BJ (cell line): Measurements from ENCODE around the gene UROC1. TPM values are rescaled to one million over a fixed set of nuclear protein-coding genes. Genes with fewer than 3 reads are reported as not detected.

Source experiments
- CTCF ChIA-PET: fragments of 350-600 bp; formaldehyde crosslinking; extraction: SDS; loops from one replicate; lab custom pipeline; 2021; ENCODE audit warnings: antibody characterized with exemption, inconsistent platforms; lab: Yijun Ruan, JAX
- POLR2A ChIA-PET: fragments of 300-600 bp; sonication (Branson Sonifier 250); formaldehyde crosslinking; extraction: SDS; loops from one replicate; lab custom pipeline; 2021; ENCODE audit warnings: antibody characterized with exemption; lab: Charles Lee
- DNase-seq: peaks from one replicate; pipeline ENCODE4 v3.0.0-alpha.2; 2011; ENCODE audit warnings: low read depth
- H3K27me3 ChIP-seq: 2 replicates; pipeline ENCODE4 v1.6.0; 2011; ENCODE audit warnings: low read length; ENCODE audit not compliant: control insufficient read depth, insufficient read depth
- H3K36me3 ChIP-seq: 2 replicates; pipeline ENCODE4 v1.5.1; 2011; ENCODE audit warnings: low read length; ENCODE audit not compliant: control insufficient read depth, insufficient read depth
- H3K4me3 ChIP-seq: 2 replicates; pipeline ENCODE4 v1.5.1; 2011; ENCODE audit warnings: low read depth, mild to moderate bottlenecking, control low read depth, low read length
- CTCF ChIP-seq: IDR thresholded peaks from 2 replicates; pipeline ENCODE4 v1.5.1; 2011; ENCODE audit warnings: low read depth, mild to moderate bottlenecking, control low read depth, inconsistent platforms, low read length, moderate library complexity; ENCODE audit not compliant: insufficient read depth
- polyA plus RNA-seq: library from polyadenylated mRNA; depleted of rRNA; stranded (reverse); fragments of >200 nt; gene quantifications from 2 replicates; pipeline ENCODE4 v1.2.3, GENCODE V29; 2011

The UROC1 gene
- polyA plus RNA-seq, 1 experiment = not detected

- POLR2A ChIA-PET = no interaction called here
- no peak for TF ChIP-seq CTCF
These were observed 54.1 kb downstream of the UROC1 start for GRCh38 chr3:126463521-126463920.

GRCh38 chr3:126461450-126462070 lies 56.0 kb downstream of the UROC1 start:
- Histone ChIP-seq H3K27me3 (no peaks in the 10 kb centered on the region), H3K4me3 (no peak overlapping the region), H3K36me3 (peaks cover 52% of the 10 kb centered on the region)
- no peak for DNase-seq
- TF ChIP-seq CTCF = no peak
- ChIA-PET CTCF (interaction anchor here (1.2 kb wide), 1 partner anchor 15 kb away, joined by 3 read pairs; no protein-coding TSS in a partner anchor), POLR2A (no interaction called here)

More at GRCh38 chr3:126463521-126463920, 54.1 kb downstream of the UROC1 start:
- no peaks in the 10 kb centered on the region for H3K27me3 ChIP-seq
- H3K36me3 ChIP-seq = peaks cover 63% of the 10 kb centered on the region
- no peak overlapping the region for H3K4me3 ChIP-seq
- CTCF ChIA-PET = no interaction called here
- no peak for DNase-seq

- DNase-seq = no peak
- TF ChIP-seq CTCF = no peak
- ChIA-PET POLR2A (no interaction called here), CTCF (interaction anchor here (1.5 kb wide), 1 partner anchor 14 kb away, joined by 3 read pairs; no protein-coding TSS in a partner anchor)
- Histone ChIP-seq H3K27me3 (no peaks in the 10 kb centered on the region), H3K36me3 (peaks cover 46% of the 10 kb centered on the region), H3K4me3 (no peak overlapping the region)
These were observed 57.2 kb downstream of the UROC1 start for GRCh38 chr3:126460381-126460780.

- H3K4me3 ChIP-seq = no peak overlapping the region
- ChIA-PET POLR2A (no interaction called here), CTCF (interaction anchor here (1.5 kb wide), 1 partner anchor 15 kb away, joined by 3 read pairs; no protein-coding TSS in a partner anchor)
- DNase-seq = no peak
- peaks cover 40% of the 10 kb centered on the region for H3K36me3 ChIP-seq
- no peaks in the 10 kb centered on the region for H3K27me3 ChIP-seq
- TF ChIP-seq CTCF = no peak
These were observed 57.8 kb downstream of the UROC1 start for GRCh38 chr3:126459763-126460127.

DNA sequence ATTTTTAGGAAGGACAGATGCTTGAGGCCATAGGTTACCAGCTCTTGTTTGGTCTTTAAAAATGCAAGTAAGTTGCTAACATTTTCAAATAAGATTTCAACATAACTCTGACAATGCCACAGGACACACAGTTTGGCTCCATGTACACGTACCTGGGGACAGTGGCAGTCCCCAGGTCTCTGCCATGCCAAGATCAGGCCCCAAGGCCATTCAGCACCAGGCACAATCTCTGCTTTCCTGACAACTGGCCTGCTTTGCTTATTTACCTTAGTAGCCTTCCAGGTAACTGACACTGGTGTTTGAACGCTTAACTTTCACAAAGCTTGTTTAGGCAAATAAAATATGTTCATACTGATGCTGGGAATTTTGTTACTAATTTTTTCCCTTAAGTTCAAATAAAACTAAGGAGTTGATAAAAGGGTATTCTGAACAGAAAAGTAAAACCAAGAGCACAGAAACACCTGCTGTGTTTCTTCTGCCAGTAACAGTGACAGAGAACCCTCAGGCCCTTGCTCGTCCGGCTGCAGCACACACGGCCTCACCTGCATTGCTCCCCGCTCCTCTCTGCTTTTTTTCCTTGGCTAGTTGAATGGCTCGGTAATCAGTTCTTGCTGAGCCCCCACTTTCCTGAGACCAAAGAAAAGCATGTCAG lies 58.3 kb downstream of the UROC1 start:
- Histone ChIP-seq H3K4me3 (no peak overlapping the region), H3K36me3 (peaks cover 35% of the 10 kb centered on the region), H3K27me3 (no peaks in the 10 kb centered on the region)
- no peak for DNase-seq
- POLR2A ChIA-PET = no interaction called here
- CTCF ChIA-PET = interaction anchor here (1.5 kb wide), 1 partner anchor 15 kb away, joined by 3 read pairs; no protein-coding TSS in a partner anchor
- no peak for TF ChIP-seq CTCF
